K562 (cell line): ENCODE measurements around the gene PRDM16. TPM values are rescaled to one million over a fixed set of nuclear protein-coding genes. Genes with fewer than 3 reads are reported as not detected.

ENCODE experiments used
- ATAC-seq: fragments of 200-7000 bp; cut with Tn5 transposase; 3 replicates; pipeline ENCODE4 v1.9.1; 2020; ENCODE audit warnings: moderate library complexity
- BruUV-seq: library from RNA; stranded (reverse); fragments of 400-500 nt; replicated peaks from 2 replicates; lab custom pipeline; 2021; lab: Mats Ljungman, UMichigan
- CTCF ChIA-PET: fragments of 300-600 bp; formaldehyde crosslinking; extraction: SDS; loops from one replicate; lab custom pipeline; 2021; ENCODE audit warnings: low intra/inter-chr PET ratio; lab: Yijun Ruan, JAX
- POLR2A ChIA-PET: fragments of 300-600, 350-650 bp; sonication (Branson Sonifier 250); formaldehyde crosslinking; extraction: SDS; loops from one replicate; lab custom pipeline; 2021; ENCODE audit warnings: antibody characterized with exemption, inconsistent platforms; lab: Yijun Ruan, JAX
- DNase-seq, 4 experiments: peaks; one replicate each; pipeline versions ENCODE4 v3.0.0 to v3.0.0-alpha.2; 2011 to 2018; ENCODE audit warnings: low spot score in 3 of 4, mixed read lengths in 3 of 4; ENCODE audit errors: extremely low read depth in 1 of 4
- FAIRE-seq: peaks from 2 replicates; lab custom pipeline; 2011; peaks lifted over from hg19 to GRCh38; lab: Jason Lieb, UNC
- H2AFZ ChIP-seq: 2 replicates; pipeline ENCODE4 v1.6.0; 2011; ENCODE audit warnings: low read depth, low read length, control low read depth, inconsistent platforms
- H3K27ac ChIP-seq: fragments of 200-600 bp; 3 replicates; pipeline ENCODE4 v1.8.0; 2011; ENCODE audit warnings: low read depth, mild to moderate bottlenecking, control low read depth, inconsistent platforms, low read length, moderate library complexity, mixed read lengths; ENCODE audit errors: extremely low read depth
- H3K27me3 ChIP-seq, 2 experiments: fragments of 300-600 bp in 1 of 2; 2 replicates in 1 of 2; 3 replicates in 1 of 2; pipeline versions ENCODE4 v1.6.0 to v1.8.0; 2011; ENCODE audit warnings: inconsistent platforms in 2 of 2, low read length in 2 of 2, mild to moderate bottlenecking in 1 of 2, mixed read lengths in 1 of 2, moderate library complexity in 1 of 2; ENCODE audit not compliant: control insufficient read depth in 2 of 2, insufficient read depth in 2 of 2
- H3K36me3 ChIP-seq: fragments of 300-600 bp; 3 replicates; pipeline ENCODE4 v1.8.0; 2011; ENCODE audit warnings: mild to moderate bottlenecking, low read length, inconsistent platforms; ENCODE audit not compliant: control insufficient read depth, insufficient read depth
- H3K4me1 ChIP-seq, 2 experiments: fragments of 200-600 bp in 1 of 2; replicated peaks in 1 of 2; 2 replicates in 1 of 2; 3 replicates in 1 of 2; pipeline versions ENCODE4 v1.5.1 to v1.8.0; 2011; ENCODE audit warnings: inconsistent platforms in 2 of 2, low read length in 2 of 2, mild to moderate bottlenecking in 1 of 2, mixed read lengths in 1 of 2, moderate library complexity in 1 of 2; ENCODE audit not compliant: control insufficient read depth in 2 of 2, insufficient read depth in 2 of 2
- H3K4me2 ChIP-seq: 2 replicates; pipeline ENCODE4 v1.6.1; 2011; ENCODE audit warnings: low read length, control low read depth, inconsistent platforms, mixed read lengths; ENCODE audit not compliant: insufficient read depth
- H3K4me3 ChIP-seq: fragments of 200-600 bp; sonication (generic), shearing (Covaris generic); 2 replicates; pipeline ENCODE4 v1.5.1; 2016; ENCODE audit warnings: control low read depth, inconsistent platforms
- H3K79me2 ChIP-seq: fragments of 200-600 bp; 3 replicates; pipeline ENCODE4 v1.8.0; 2011; ENCODE audit warnings: low read length, inconsistent platforms; ENCODE audit not compliant: control insufficient read depth, insufficient read depth
- H3K9ac ChIP-seq, 2 experiments: 2 replicates each; pipeline versions ENCODE4 v1.6.0 to v1.6.1; 2011; ENCODE audit warnings: low read depth in 2 of 2, low read length in 2 of 2, control low read depth in 1 of 2, inconsistent platforms in 1 of 2, mild to moderate bottlenecking in 1 of 2, mixed read lengths in 1 of 2; ENCODE audit not compliant: insufficient read depth in 1 of 2
- H3K9me1 ChIP-seq: one replicate; pipeline ENCODE4 v1.6.0; 2011; ENCODE audit warnings: inconsistent platforms, mild to moderate bottlenecking, low read length, moderate library complexity; ENCODE audit not compliant: control insufficient read depth, insufficient read depth
- H3K9me3 ChIP-seq: replicated peaks from 2 replicates; pipeline ENCODE4 v1.5.1; 2011; ENCODE audit warnings: low read depth, low read length, inconsistent platforms; ENCODE audit not compliant: control insufficient read depth, insufficient read depth
- H4K20me1 ChIP-seq: replicated peaks from 2 replicates; pipeline ENCODE4 v1.6.1; 2011; ENCODE audit warnings: low read length, inconsistent platforms, mixed read lengths; ENCODE audit not compliant: control insufficient read depth, insufficient read depth
- ARNT ChIP-seq, 2 experiments: fragments of 450-650 bp; IDR thresholded peaks; 2 replicates each; pipeline ENCODE4 v1.6.1; 2016; ENCODE audit warnings: mild to moderate bottlenecking in 1 of 2
- C11orf30 ChIP-seq: fragments of 450-650 bp; IDR thresholded peaks from 2 replicates; pipeline ENCODE4 v1.6.1; 2016; ENCODE audit warnings: low read depth, mild to moderate bottlenecking
- EGR1 ChIP-seq: fragments of 450-650 bp; conservative IDR thresholded peaks from 2 replicates; pipeline ENCODE4 v1.6.1; 2017; ENCODE audit warnings: mild to moderate bottlenecking
- ERF ChIP-seq: fragments of 450-650 bp; formaldehyde crosslinking; IDR thresholded peaks from 2 replicates; pipeline ENCODE4 v1.4.0; 2020; ENCODE audit warnings: mild to moderate bottlenecking, mixed read lengths
- GTF2F1 ChIP-seq: IDR thresholded peaks from 2 replicates; pipeline ENCODE4 v1.6.1; 2011; ENCODE audit warnings: low read depth, low read length, improper control_type of control experiment
- KDM4B ChIP-seq, 2 experiments: fragments of 450-650 bp in 1 of 2; sonication (generic) in 1 of 2; IDR thresholded peaks; 2 replicates each; pipeline ENCODE4 v1.6.1; 2016 to 2017; ENCODE audit warnings: borderline replicate concordance in 2 of 2, antibody characterized with exemption in 1 of 2, low read depth in 1 of 2, mild to moderate bottlenecking in 1 of 2
- POLR3A ChIP-seq: IDR thresholded peaks from 2 replicates; pipeline ENCODE4 v1.6.1; 2011; ENCODE audit warnings: borderline replicate concordance, mild to moderate bottlenecking, moderate library complexity; ENCODE audit not compliant: insufficient read length, insufficient read depth; ENCODE audit errors: extremely low read depth
- ZC3H11A ChIP-seq: IDR thresholded peaks from 2 replicates; pipeline ENCODE4 v1.6.1; 2012; ENCODE audit warnings: low read depth, low read length, improper control_type of control experiment
- WGBS: fragments of 100-300 bp; shearing (Covaris generic); methylation state at CpG from one replicate; pipeline ENCODE4 v1.1.6; 2016; ENCODE audit warnings: low coverage, mixed read lengths; ENCODE audit not compliant: insufficient coverage; ENCODE audit errors: missing lambda C conversion rate; 5-methylcytosine and 5-hydroxymethylcytosine counted together
- in situ Hi-C: fragments of 300-500 bp; cut with MboI; formaldehyde crosslinking; loops from 4 replicates; pipeline ENCODE4 v1.15.0; 2018; ENCODE audit warnings: inconsistent platforms, mixed read lengths
- intact Hi-C: fragments of 100-400 bp; cut with micrococcal nuclease; formaldehyde crosslinking; loops from 2 replicates; pipeline ENCODE4 v1.14.2; 2022
- polyA plus RNA-seq, 8 experiments: library from polyadenylated mRNA; depleted of rRNA in 4 of 8; stranded (reverse) in 5 of 8; unstranded in 3 of 8; fragments of >200 nt; fragmentation: Nextera tagmentation in 2 of 8; fragmentation: Illumina TruSeq in 1 of 8; extraction: Ambion mirVana in 2 of 8; extraction: Trizol in 1 of 8; gene quantifications; 2 replicates each; pipeline versions ENCODE4 v1.2.1 to v1.2.3, GENCODE V29; 2011 to 2014; ENCODE audit warnings: inconsistent platforms in 1 of 8, missing spikeins in 1 of 8
- total RNA-seq, 7 experiments: library from RNA; depleted of rRNA in 6 of 7; stranded (reverse); fragments of >200 nt in 6 of 7; fragmentation: Illumina TruSeq in 2 of 7; extraction: Trizol in 2 of 7; gene quantifications; 2 replicates each; pipeline versions ENCODE4 v1.2.1 to v1.2.3, GENCODE V29; 2011 to 2021; ENCODE audit warnings: low replicate concordance in 1 of 7
- TF ChIP-seq, protein P1 (sequence below): fragments of 450-650 bp; formaldehyde crosslinking; IDR thresholded peaks from 2 replicates; pipeline ENCODE4 v1.4.0; 2020; ENCODE audit warnings: mild to moderate bottlenecking, mixed read lengths
- TF ChIP-seq, protein P2 (sequence below), 2 experiments: fragments of 450-650 bp; formaldehyde crosslinking in 1 of 2; IDR thresholded peaks; 2 replicates each; pipeline versions ENCODE4 v1.4.0 to v1.6.1; 2014 to 2020; ENCODE audit warnings: mild to moderate bottlenecking in 2 of 2, borderline replicate concordance in 1 of 2, low read depth in 1 of 2

The PRDM16 gene
- total and polyA plus RNA-seq, 9 of the 15 experiments (the other 6 are each of a cell fraction or from before 2014, with no cell fraction given): 0.10 to 0.27 TPM; not detected in 7

DNA sequence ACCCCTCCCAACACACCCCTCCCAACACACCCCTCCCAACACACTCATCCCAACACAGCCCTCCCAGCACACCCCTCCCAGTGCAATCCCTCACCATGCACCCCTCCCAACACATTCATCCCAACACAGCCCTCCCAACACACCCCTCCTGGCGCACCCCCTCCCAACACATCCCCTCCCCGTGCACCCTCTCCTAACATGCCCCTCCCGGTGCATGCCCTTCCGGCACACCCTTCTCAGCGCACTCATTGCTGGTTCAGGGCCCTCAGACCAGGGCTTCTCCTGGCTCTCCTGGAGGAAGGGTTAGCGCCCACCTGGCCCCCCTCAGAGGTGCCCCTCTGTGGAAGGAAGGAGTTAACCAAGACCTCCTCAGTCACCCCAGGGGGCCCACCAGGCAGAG, 310.9 kb downstream of the PRDM16 start:
- peaks cover 10% of the 10 kb centered on the region for H4K20me1 ChIP-seq
- no peaks in the 10 kb centered on the region for H3K36me3 ChIP-seq
- no peaks in the 10 kb centered on the region for H3K9me3 ChIP-seq
- ATAC-seq (no peak), FAIRE-seq (no peak), DNase-seq (no peak)
- no peaks in the 10 kb centered on the region for H3K9me1 ChIP-seq
- H3K27ac ChIP-seq: no peak overlapping the region
- peaks cover 2 to 21% of the 10 kb centered on the region in 2 experiments; a peak in 4 of 5 replicates for H3K27me3 ChIP-seq
- no peak overlapping the region for H3K4me2 ChIP-seq
- 4% methylated on average over 6 of the region's 6 CpGs for WGBS
- POLR2A ChIA-PET: no interaction called here
- no peaks in the 10 kb centered on the region for H3K4me1 ChIP-seq
- H3K9ac ChIP-seq: no peak overlapping the region
- in situ Hi-C loops (no loop called here), intact Hi-C loops (no loop called here)
- H2AFZ ChIP-seq: no peak overlapping the region
- no TSS peak for BruUV-seq
- CTCF ChIA-PET: no interaction called here
- no peaks in the 10 kb centered on the region for H3K79me2 ChIP-seq
- H3K4me3 ChIP-seq: no peak overlapping the region
- no peak for TF ChIP-seq ARNT (IDR thresholded peaks at IDR 0.05)
- no peak for TF ChIP-seq C11orf30
- no peak for TF ChIP-seq GTF2F1
- no peak for TF ChIP-seq ZC3H11A
- TF ChIP-seq, protein P1, sequence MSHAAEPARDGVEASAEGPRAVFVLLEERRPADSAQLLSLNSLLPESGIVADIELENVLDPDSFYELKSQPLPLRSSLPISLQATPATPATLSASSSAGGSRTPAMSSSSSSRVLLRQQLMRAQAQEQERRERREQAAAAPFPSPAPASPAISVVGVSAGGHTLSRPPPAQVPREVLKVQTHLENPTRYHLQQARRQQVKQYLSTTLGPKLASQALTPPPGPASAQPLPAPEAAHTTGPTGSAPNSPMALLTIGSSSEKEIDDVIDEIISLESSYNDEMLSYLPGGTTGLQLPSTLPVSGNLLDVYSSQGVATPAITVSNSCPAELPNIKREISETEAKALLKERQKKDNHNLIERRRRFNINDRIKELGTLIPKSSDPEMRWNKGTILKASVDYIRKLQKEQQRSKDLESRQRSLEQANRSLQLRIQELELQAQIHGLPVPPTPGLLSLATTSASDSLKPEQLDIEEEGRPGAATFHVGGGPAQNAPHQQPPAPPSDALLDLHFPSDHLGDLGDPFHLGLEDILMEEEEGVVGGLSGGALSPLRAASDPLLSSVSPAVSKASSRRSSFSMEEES: no peak
- TF ChIP-seq ERF: no peak
- TF ChIP-seq, protein P2, sequence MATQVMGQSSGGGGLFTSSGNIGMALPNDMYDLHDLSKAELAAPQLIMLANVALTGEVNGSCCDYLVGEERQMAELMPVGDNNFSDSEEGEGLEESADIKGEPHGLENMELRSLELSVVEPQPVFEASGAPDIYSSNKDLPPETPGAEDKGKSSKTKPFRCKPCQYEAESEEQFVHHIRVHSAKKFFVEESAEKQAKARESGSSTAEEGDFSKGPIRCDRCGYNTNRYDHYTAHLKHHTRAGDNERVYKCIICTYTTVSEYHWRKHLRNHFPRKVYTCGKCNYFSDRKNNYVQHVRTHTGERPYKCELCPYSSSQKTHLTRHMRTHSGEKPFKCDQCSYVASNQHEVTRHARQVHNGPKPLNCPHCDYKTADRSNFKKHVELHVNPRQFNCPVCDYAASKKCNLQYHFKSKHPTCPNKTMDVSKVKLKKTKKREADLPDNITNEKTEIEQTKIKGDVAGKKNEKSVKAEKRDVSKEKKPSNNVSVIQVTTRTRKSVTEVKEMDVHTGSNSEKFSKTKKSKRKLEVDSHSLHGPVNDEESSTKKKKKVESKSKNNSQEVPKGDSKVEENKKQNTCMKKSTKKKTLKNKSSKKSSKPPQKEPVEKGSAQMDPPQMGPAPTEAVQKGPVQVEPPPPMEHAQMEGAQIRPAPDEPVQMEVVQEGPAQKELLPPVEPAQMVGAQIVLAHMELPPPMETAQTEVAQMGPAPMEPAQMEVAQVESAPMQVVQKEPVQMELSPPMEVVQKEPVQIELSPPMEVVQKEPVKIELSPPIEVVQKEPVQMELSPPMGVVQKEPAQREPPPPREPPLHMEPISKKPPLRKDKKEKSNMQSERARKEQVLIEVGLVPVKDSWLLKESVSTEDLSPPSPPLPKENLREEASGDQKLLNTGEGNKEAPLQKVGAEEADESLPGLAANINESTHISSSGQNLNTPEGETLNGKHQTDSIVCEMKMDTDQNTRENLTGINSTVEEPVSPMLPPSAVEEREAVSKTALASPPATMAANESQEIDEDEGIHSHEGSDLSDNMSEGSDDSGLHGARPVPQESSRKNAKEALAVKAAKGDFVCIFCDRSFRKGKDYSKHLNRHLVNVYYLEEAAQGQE (IDR thresholded peaks at IDR 0.05; ENCODE audit: borderline replicate concordance): no peak
- TF ChIP-seq, protein P2 (CRISPR knock-in tag; IDR thresholded peaks at IDR 0.05; ENCODE audit: low read depth): no peak
- no peak for TF ChIP-seq EGR1
- no peak for TF ChIP-seq KDM4B (IDR thresholded peaks at IDR 0.05; ENCODE audit: borderline replicate concordance in 2 of 2, low read depth in 1 of 2)
- TF ChIP-seq POLR3A: no peak
